Activated naive CD8-positive, alpha-beta T cell treated with anti-CD3 and anti-CD28 coated beads, Interleukin-2, amount 50 U/mL, for 16 hours (primary cell): ENCODE data around the gene CCDC78.
"Not testable (repeated sequence)": the region's sequence is repeated elsewhere in the genome, so short reads cannot be mapped to it uniquely, and the experiment has no call there.

ENCODE experiments used
- DNase-seq: peaks from one replicate; pipeline ENCODE4 v3.0.0-alpha.2; 2020; ENCODE audit warnings: low read depth, low spot score

CCDC78 gene

GRCh38 chr16:694187-694862 lies 31.9 kb downstream of the CCDC78 start:
- DNase-seq: no peak

- DNase-seq: no peak
Measured at GRCh38 chr16:693766-694165, 32.5 kb downstream of the CCDC78 start.

- DNase-seq: no peak
Measured at GRCh38 chr16:693364-693763, 32.9 kb downstream of the CCDC78 start.

- DNase-seq: no peak
Measured at GRCh38 chr16:692356-693108, 33.7 kb downstream of the CCDC78 start.

- DNase-seq: not testable (repeated sequence)
Measured at GRCh38 chr16:691242-691641, 35.0 kb downstream of the CCDC78 start.

GRCh38 chr16:689175-689897 lies 36.9 kb downstream of the CCDC78 start:
- no peak for DNase-seq

GRCh38 chr16:687499-687898 lies 38.7 kb downstream of the CCDC78 start:
- no peak for DNase-seq

- no peak for DNase-seq
Measured at GRCh38 chr16:686459-687260, 39.6 kb downstream of the CCDC78 start.

GRCh38 chr16:685967-686366 lies 40.3 kb downstream of the CCDC78 start:
- no peak for DNase-seq

GRCh38 chr16:684961-685696 lies 41.1 kb downstream of the CCDC78 start:
- DNase-seq: no peak

- peak; percentile 93 for DNase-seq
Measured at GRCh38 chr16:684071-684794, 42.0 kb downstream of the CCDC78 start, which contains the start of gene JMJD8. TSS of gene JMJD8 (minus strand) at chr16:684334. CDS start at chr16:684319, 15 bp downstream.

- DNase-seq: no peak
Measured at GRCh38 chr16:683396-684070, 42.7 kb downstream of the CCDC78 start.

GRCh38 chr16:682493-683395 lies 43.5 kb downstream of the CCDC78 start:
- no peak for DNase-seq

- no peak for DNase-seq
Measured at GRCh38 chr16:681746-682427, 44.4 kb downstream of the CCDC78 start.

- no peak for DNase-seq
Measured at GRCh38 chr16:680967-681745, 45.1 kb downstream of the CCDC78 start.

- no peak for DNase-seq
Measured at GRCh38 chr16:680625-680945, 45.7 kb downstream of the CCDC78 start.
